OCI-LY1 (cell line): ENCODE results near the gene LHFPL2.

Experiments
- H2AFZ ChIP-seq: fragments of 200-600 bp; sonication (generic), shearing (Covaris generic); 2 replicates; pipeline ENCODE4 v1.6.0; 2014; ENCODE audit warnings: antibody characterized with exemption, mild to moderate bottlenecking, low read length
- H3F3A ChIP-seq: fragments of 200-600 bp; sonication (generic), shearing (Covaris generic); 2 replicates; pipeline ENCODE4 v1.6.0; 2014; ENCODE audit warnings: mild to moderate bottlenecking, antibody characterized with exemption, low read length, moderate library complexity; ENCODE audit not compliant: insufficient read depth
- H3K27ac ChIP-seq: fragments of 200-600 bp; sonication (generic); 2 replicates; pipeline ENCODE4 v1.5.1; 2014; ENCODE audit warnings: low read length, mixed run types, mild to moderate bottlenecking, low read depth; ENCODE audit not compliant: poor library complexity, severe bottlenecking
- H3K27me3 ChIP-seq: fragments of 200-600 bp; sonication (generic); 2 replicates; pipeline ENCODE4 v1.6.0; 2014; ENCODE audit warnings: antibody characterized with exemption, mild to moderate bottlenecking, low read length, moderate library complexity; ENCODE audit not compliant: insufficient read depth
- H3K36me3 ChIP-seq: fragments of 200-600 bp; sonication (generic); 2 replicates; pipeline ENCODE4 v1.6.1; 2014; ENCODE audit warnings: mild to moderate bottlenecking, antibody characterized with exemption, low read length, moderate library complexity, mixed read lengths; ENCODE audit not compliant: insufficient read depth
- H3K4me1 ChIP-seq: fragments of 200-600 bp; sonication (generic); 2 replicates; pipeline ENCODE4 v1.5.1; 2014; ENCODE audit warnings: mild to moderate bottlenecking, low read length, moderate library complexity; ENCODE audit not compliant: insufficient read depth, severe bottlenecking
- H3K4me2 ChIP-seq: fragments of 200-600 bp; sonication (generic), shearing (Covaris generic); 2 replicates; pipeline ENCODE4 v1.6.1; 2014; ENCODE audit warnings: low read length
- H3K4me3 ChIP-seq: fragments of 200-600 bp; sonication (generic); 2 replicates; pipeline ENCODE4 v1.5.1; 2014; ENCODE audit warnings: low read length, low read depth, mild to moderate bottlenecking, mixed read lengths; ENCODE audit not compliant: poor library complexity, severe bottlenecking
- H3K79me2 ChIP-seq: fragments of 200-600 bp; shearing (Covaris generic); 2 replicates; pipeline ENCODE4 v1.6.1; 2016; ENCODE audit warnings: mixed run types, low read length, mixed read lengths; ENCODE audit not compliant: insufficient read depth
- H3K9ac ChIP-seq: fragments of 200-600 bp; sonication (generic), shearing (Covaris generic); 2 replicates; pipeline ENCODE4 v1.6.1; 2014; ENCODE audit warnings: mild to moderate bottlenecking, low read length, mixed read lengths
- H3K9me2 ChIP-seq: fragments of 200-600 bp; sonication (generic), shearing (Covaris generic); 2 replicates; pipeline ENCODE4 v1.6.1; 2014; ENCODE audit warnings: low read depth, mild to moderate bottlenecking, low read length, mixed read lengths
- H3K9me3 ChIP-seq: fragments of 200-600 bp; shearing (Covaris generic); 2 replicates; pipeline ENCODE4 v1.6.1; 2014; ENCODE audit warnings: low read length, mixed read lengths
- H4K20me1 ChIP-seq: fragments of 200-600 bp; sonication (generic), shearing (Covaris generic); 2 replicates; pipeline ENCODE4 v1.6.0; 2016; ENCODE audit warnings: mild to moderate bottlenecking, low read length; ENCODE audit not compliant: insufficient read depth
- CTCF ChIP-seq: fragments of 200-600 bp; sonication (generic), shearing (Covaris generic); IDR thresholded peaks from 2 replicates; pipeline ENCODE4 v1.5.1; 2017; ENCODE audit warnings: mild to moderate bottlenecking, antibody characterized with exemption, low read length, moderate library complexity, mixed read lengths
- EZH2 ChIP-seq: fragments of 200-600 bp; sonication (generic), shearing (Covaris generic); IDR thresholded peaks from 2 replicates; pipeline ENCODE4 v1.8.0; 2017; ENCODE audit warnings: borderline replicate concordance, mixed run types, mild to moderate bottlenecking, antibody characterized with exemption, low read length, moderate library complexity, mixed read lengths

LHFPL2 gene

GRCh38 chr5:78490709-78491485, 157.7 kb downstream of the LHFPL2 start:
- H3K79me2 ChIP-seq = peaks cover 7% of the 10 kb centered on the region
- no peaks in the 10 kb centered on the region for H3K9me2 ChIP-seq
- H3K9me3 ChIP-seq = no peaks in the 10 kb centered on the region
- H3K9ac ChIP-seq = no peak overlapping the region
- H4K20me1 ChIP-seq = no peaks in the 10 kb centered on the region
- no peak overlapping the region for H2AFZ ChIP-seq
- TF ChIP-seq CTCF = no peak
- no peaks in the 10 kb centered on the region for H3K27me3 ChIP-seq
- H3F3A ChIP-seq = no peaks in the 10 kb centered on the region
- H3K4me2 ChIP-seq = no peak overlapping the region
- no peak overlapping the region for H3K4me3 ChIP-seq
- peaks cover 29% of the 10 kb centered on the region for H3K4me1 ChIP-seq
- peaks cover 66% of the 10 kb centered on the region for H3K36me3 ChIP-seq
- H3K27ac ChIP-seq = peak overlapping the region; percentile 98

- Histone ChIP-seq H3K9me2 (no peaks in the 10 kb centered on the region), H3K9me3 (no peaks in the 10 kb centered on the region), H3K4me1 (peaks cover 34% of the 10 kb centered on the region), H3K4me2 (no peak overlapping the region), H3K9ac (no peak overlapping the region), H3F3A (no peaks in the 10 kb centered on the region), H3K36me3 (peaks cover 68% of the 10 kb centered on the region), H2AFZ (no peak overlapping the region), H4K20me1 (no peaks in the 10 kb centered on the region), H3K4me3 (no peak overlapping the region), H3K27ac (peak overlapping the region; percentile 26), H3K27me3 (no peaks in the 10 kb centered on the region), H3K79me2 (no peaks in the 10 kb centered on the region)
- TF ChIP-seq CTCF = no peak
- no peak for TF ChIP-seq EZH2
These were observed 160.7 kb downstream of the LHFPL2 start for GRCh38 chr5:78487846-78488245.

- H3K4me3 ChIP-seq = no peak overlapping the region
- no peaks in the 10 kb centered on the region for H3F3A ChIP-seq
- peaks cover 64% of the 10 kb centered on the region for H3K36me3 ChIP-seq
- H3K9ac ChIP-seq = no peak overlapping the region
- no peak for TF ChIP-seq EZH2
- no peak for TF ChIP-seq CTCF
- H3K79me2 ChIP-seq = no peaks in the 10 kb centered on the region
- no peaks in the 10 kb centered on the region for H3K9me2 ChIP-seq
- peak overlapping the region; percentile 8 for H3K27ac ChIP-seq
- H3K9me3 ChIP-seq = no peaks in the 10 kb centered on the region
- no peaks in the 10 kb centered on the region for H4K20me1 ChIP-seq
- no peak overlapping the region for H3K4me2 ChIP-seq
- no peak overlapping the region for H2AFZ ChIP-seq
- H3K4me1 ChIP-seq = peaks cover 32% of the 10 kb centered on the region
- no peaks in the 10 kb centered on the region for H3K27me3 ChIP-seq
These were observed 162.4 kb downstream of the LHFPL2 start for GRCh38 chr5:78486218-78486617.
